Measurements from ENCODE around the gene ECE1. TPM values are rescaled to one million over a fixed set of nuclear protein-coding genes. Genes with fewer than 3 reads are reported as not detected.
"Not testable (repeated sequence)": the region's sequence is repeated elsewhere in the genome, so short reads cannot be mapped to it uniquely, and the experiment has no call there.

ECE1 gene
- total and polyA plus RNA-seq, 2 of the 8 experiments (the other 6 are each of a cell fraction or from before 2014, with no cell fraction given) = 21.4 to 36.8 TPM

- FAIRE-seq; H3K9ac ChIP-seq (replicated peaks in 1 of 4; ENCODE audit: extremely low read depth in 1 of 4, low read depth in 3 of 4, low read length in 3 of 4); H3K4me3 ChIP-seq (ENCODE audit: extremely low read depth in 1 of 4, insufficient read depth in 2 of 4, low read depth in 3 of 4, low read length in 4 of 4); H3K9me3 ChIP-seq (ENCODE audit: insufficient read depth in 2 of 2, low read depth in 1 of 2, low read length in 1 of 2); H3K79me1 ChIP-seq (ENCODE audit: low read depth, low read length); H4K91ac ChIP-seq (replicated peaks; ENCODE audit: insufficient read length, low read length); H2BK15ac ChIP-seq (ENCODE audit: low read length); H2BK12ac ChIP-seq (ENCODE audit: low read depth, low read length); H3K36me3 ChIP-seq (ENCODE audit: control insufficient read depth in 2 of 4, insufficient read depth in 4 of 4, low read length in 3 of 4); H4K20me1 ChIP-seq (replicated peaks in 1 of 2; ENCODE audit: control insufficient read depth in 1 of 2, insufficient read depth in 2 of 2, low read length in 2 of 2); H2BK20ac ChIP-seq (ENCODE audit: low read length); H2BK5ac ChIP-seq (ENCODE audit: low read depth, low read length); H3K4ac ChIP-seq (replicated peaks; ENCODE audit: insufficient read length, low read depth, low read length); H4K5ac ChIP-seq (ENCODE audit: insufficient read length, low read depth, low read length); H3K4me1 ChIP-seq (replicated peaks in 1 of 4; ENCODE audit: control insufficient read depth in 3 of 4, insufficient read depth in 4 of 4, low read length in 3 of 4); H3K56ac ChIP-seq (replicated peaks; ENCODE audit: insufficient read length, low read depth, low read length); POLR2A ChIA-PET (ENCODE audit: partially characterized antibody); H3K27ac ChIP-seq (ENCODE audit: low read depth, low read length); DNase-seq (ENCODE audit: low read depth in 1 of 2, low spot score in 2 of 2); H3K23ac ChIP-seq (ENCODE audit: insufficient read length); H2AFZ ChIP-seq (ENCODE audit: low read length); H3K4me2 ChIP-seq (ENCODE audit: insufficient read depth in 1 of 2, low read depth in 2 of 2, low read length in 2 of 2); H2AK5ac ChIP-seq (ENCODE audit: low read depth, low read length); H2BK120ac ChIP-seq (replicated peaks; ENCODE audit: low read depth, low read length); H3K27me3 ChIP-seq (replicated peaks in 1 of 4; ENCODE audit: control insufficient read depth in 3 of 4, extremely low read depth in 1 of 4, insufficient read depth in 3 of 4, low read length in 3 of 4); H3K23me2 ChIP-seq (ENCODE audit: low read depth, low read length); H3K18ac ChIP-seq (ENCODE audit: extremely low read depth, low read length); H3K79me2 ChIP-seq (ENCODE audit: control insufficient read depth in 1 of 2, insufficient read depth in 2 of 2, low read length in 2 of 2); H3K14ac ChIP-seq (ENCODE audit: insufficient read length); H4K8ac ChIP-seq (ENCODE audit: extremely low read depth, insufficient read depth, low read length): not testable (repeated sequence)
- CTCF ChIA-PET (ENCODE audit: partially characterized antibody) = interaction anchor here (1.4 to 1.6 kb wide), 2 partner anchors 9 to 37 kb away, joined by 3 to 7 read pairs; no protein-coding TSS in a partner anchor
- 82% methylated on average over 6 of the region's 6 CpGs; no CpG with 5 or more reads in 1 of the 2 experiments for WGBS, 2 experiments (ENCODE audit: extremely low coverage in 1 of 2, insufficient coverage in 1 of 2, insufficient read length in 1 of 2, insufficient replicate concordance in 2 of 2, low coverage in 1 of 2, low lambda C conversion rate in 2 of 2, missing lambda C conversion rate in 1 of 2)
These were observed 82.0 kb downstream of the ECE1 start for GRCh38 chr1:21208137-21208700.
